ENCODE data around the gene CEP164. TPM values are rescaled to one million over a fixed set of nuclear protein-coding genes. Genes with fewer than 3 reads are reported as not detected.

Gene CEP164
- total RNA-seq, 1 experiment from 2014 or later, result 22.2 TPM

DNA sequence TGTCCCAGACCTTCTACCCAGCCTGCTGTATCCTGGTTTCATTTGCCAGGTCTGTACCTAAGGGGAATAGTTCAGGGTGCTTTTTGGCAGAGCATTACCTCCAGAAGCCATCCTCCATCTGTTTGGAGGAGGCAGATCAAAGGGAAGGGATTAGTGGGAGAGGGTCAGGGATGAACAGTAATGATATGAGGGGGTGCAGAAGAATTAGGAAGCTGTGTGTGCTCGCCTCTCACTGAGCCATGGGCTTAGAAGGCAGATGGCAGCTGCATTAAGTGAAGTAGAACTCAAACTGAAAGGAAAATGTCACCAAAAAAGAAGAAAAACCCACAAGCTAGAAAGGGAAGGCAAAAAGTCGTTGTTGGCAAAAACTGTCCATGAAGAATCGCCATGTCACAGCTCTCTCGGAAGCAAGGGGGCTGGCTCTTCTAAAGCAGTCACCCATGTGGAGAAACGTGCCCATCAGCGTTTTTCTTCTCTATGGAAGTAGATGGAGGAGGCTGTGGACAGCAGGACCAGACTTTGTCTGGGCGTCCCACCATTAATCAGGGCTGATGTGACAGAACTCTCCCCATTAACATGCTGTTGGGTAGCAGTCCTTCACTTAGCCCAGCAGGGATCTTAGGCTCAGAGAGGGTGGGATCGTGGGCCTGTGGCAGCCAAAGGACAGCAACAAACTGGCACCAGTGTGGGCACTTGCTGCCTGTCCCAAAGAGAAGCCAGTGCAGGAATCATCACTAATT is 46.8 kb downstream of the CEP164 start (continued):
- TF ChIP-seq SP1 (IDR thresholded peaks at IDR 0.05; ENCODE audit: low read depth), result no peak
- TF ChIP-seq SIN3A (IDR thresholded peaks at IDR 0.05; ENCODE audit: low read depth), result no peak
- no peak for TF ChIP-seq CBX3 (IDR thresholded peaks at IDR 0.05; ENCODE audit: low read depth)
- TF ChIP-seq TCF7L2 (IDR thresholded peaks at IDR 0.05; ENCODE audit: borderline replicate concordance, extremely low read depth, insufficient read depth, insufficient read length), result no peak
- TF ChIP-seq RAD21 (IDR thresholded peaks at IDR 0.05; ENCODE audit: low read depth), result no peak
- no peak for TF ChIP-seq YY1 (IDR thresholded peaks at IDR 0.05; ENCODE audit: extremely low read depth, insufficient replicate concordance, low read depth, low read length)
- TF ChIP-seq, protein P1, sequence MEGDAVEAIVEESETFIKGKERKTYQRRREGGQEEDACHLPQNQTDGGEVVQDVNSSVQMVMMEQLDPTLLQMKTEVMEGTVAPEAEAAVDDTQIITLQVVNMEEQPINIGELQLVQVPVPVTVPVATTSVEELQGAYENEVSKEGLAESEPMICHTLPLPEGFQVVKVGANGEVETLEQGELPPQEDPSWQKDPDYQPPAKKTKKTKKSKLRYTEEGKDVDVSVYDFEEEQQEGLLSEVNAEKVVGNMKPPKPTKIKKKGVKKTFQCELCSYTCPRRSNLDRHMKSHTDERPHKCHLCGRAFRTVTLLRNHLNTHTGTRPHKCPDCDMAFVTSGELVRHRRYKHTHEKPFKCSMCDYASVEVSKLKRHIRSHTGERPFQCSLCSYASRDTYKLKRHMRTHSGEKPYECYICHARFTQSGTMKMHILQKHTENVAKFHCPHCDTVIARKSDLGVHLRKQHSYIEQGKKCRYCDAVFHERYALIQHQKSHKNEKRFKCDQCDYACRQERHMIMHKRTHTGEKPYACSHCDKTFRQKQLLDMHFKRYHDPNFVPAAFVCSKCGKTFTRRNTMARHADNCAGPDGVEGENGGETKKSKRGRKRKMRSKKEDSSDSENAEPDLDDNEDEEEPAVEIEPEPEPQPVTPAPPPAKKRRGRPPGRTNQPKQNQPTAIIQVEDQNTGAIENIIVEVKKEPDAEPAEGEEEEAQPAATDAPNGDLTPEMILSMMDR (IDR thresholded peaks at IDR 0.05 in 2 of 3, conservative IDR thresholded peaks at IDR 0.05 in 1 of 3; ENCODE audit: borderline replicate concordance in 1 of 3, insufficient read depth in 1 of 3, low read depth in 2 of 3, low read length in 2 of 3), result no peak

DNA sequence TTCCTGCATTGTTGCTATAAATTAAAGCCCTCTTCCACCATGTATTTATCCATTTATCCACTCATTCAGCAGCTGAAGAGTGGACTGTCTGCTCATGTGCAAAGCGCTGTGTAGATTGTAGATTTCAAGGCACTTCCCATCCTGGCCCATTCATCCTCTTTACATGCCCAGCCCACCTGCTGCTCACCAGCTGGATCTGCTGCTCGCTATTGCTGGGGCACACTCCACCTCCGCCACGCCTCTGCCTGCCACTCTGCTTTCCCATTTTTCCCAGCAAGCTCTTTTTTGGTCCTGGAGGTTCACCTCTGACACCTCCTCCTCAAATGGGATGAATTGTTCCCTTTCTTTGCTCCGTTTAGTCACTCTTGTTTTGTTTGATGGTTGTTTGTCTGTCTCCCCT is 48.3 kb downstream of the CEP164 start:
- H3K9me2 ChIP-seq (ENCODE audit: insufficient read depth), result no peaks in the 10 kb centered on the region
- no peaks in the 10 kb centered on the region for H4K20me1 ChIP-seq (ENCODE audit: insufficient read depth)
- ChIA-PET POLR2A (no interaction called here), CTCF (no interaction called here), RAD21 (ENCODE audit: low non-redundant PET in 1 of 2, low total read pairs in 2 of 2, uncharacterized antibody in 2 of 2, unreplicated experiment in 2 of 2) (no interaction called here)
- no TSS peak for BruUV-seq (replicated peaks)
- H2AFZ ChIP-seq (ENCODE audit: low read depth, low read length, poor library complexity, severe bottlenecking), result no peak overlapping the region
- peaks cover 3 to 7% of the 10 kb centered on the region in 2 experiments; a peak in 3 of 4 replicates for H3K36me3 ChIP-seq (ENCODE audit: control insufficient read depth in 1 of 2, insufficient read depth in 2 of 2, low read length in 2 of 2)
- intact Hi-C loops (cut with micrococcal nuclease), result no loop called here
- no peaks in the 10 kb centered on the region for H3K4me1 ChIP-seq (ENCODE audit: control insufficient read depth in 1 of 2, insufficient read depth in 2 of 2, low read length in 2 of 2)
- H3K9ac ChIP-seq (ENCODE audit: low read length), result no peak overlapping the region
- DNase-seq (ENCODE audit: low read depth, low spot score) (no peak), ATAC-seq (no peak)
- no peak overlapping the region for H3K27ac ChIP-seq (ENCODE audit: low read depth, low read length)
- H3K4me2 ChIP-seq (ENCODE audit: low read length), result no peak overlapping the region
- H3K27me3 ChIP-seq (ENCODE audit: insufficient read depth, low read length), result no peaks in the 10 kb centered on the region
- H3K9me3 ChIP-seq (ENCODE audit: control insufficient read depth in 1 of 2, insufficient read depth in 1 of 2, low read depth in 1 of 2, low read length in 2 of 2), result no peaks in the 10 kb centered on the region
- H3K79me2 ChIP-seq (ENCODE audit: insufficient read depth, low read length), result no peaks in the 10 kb centered on the region
- H3K4me3 ChIP-seq (replicated peaks in 1 of 2; ENCODE audit: low read depth in 1 of 2, low read length in 2 of 2), result no peak overlapping the region
- TF ChIP-seq, protein P2, sequence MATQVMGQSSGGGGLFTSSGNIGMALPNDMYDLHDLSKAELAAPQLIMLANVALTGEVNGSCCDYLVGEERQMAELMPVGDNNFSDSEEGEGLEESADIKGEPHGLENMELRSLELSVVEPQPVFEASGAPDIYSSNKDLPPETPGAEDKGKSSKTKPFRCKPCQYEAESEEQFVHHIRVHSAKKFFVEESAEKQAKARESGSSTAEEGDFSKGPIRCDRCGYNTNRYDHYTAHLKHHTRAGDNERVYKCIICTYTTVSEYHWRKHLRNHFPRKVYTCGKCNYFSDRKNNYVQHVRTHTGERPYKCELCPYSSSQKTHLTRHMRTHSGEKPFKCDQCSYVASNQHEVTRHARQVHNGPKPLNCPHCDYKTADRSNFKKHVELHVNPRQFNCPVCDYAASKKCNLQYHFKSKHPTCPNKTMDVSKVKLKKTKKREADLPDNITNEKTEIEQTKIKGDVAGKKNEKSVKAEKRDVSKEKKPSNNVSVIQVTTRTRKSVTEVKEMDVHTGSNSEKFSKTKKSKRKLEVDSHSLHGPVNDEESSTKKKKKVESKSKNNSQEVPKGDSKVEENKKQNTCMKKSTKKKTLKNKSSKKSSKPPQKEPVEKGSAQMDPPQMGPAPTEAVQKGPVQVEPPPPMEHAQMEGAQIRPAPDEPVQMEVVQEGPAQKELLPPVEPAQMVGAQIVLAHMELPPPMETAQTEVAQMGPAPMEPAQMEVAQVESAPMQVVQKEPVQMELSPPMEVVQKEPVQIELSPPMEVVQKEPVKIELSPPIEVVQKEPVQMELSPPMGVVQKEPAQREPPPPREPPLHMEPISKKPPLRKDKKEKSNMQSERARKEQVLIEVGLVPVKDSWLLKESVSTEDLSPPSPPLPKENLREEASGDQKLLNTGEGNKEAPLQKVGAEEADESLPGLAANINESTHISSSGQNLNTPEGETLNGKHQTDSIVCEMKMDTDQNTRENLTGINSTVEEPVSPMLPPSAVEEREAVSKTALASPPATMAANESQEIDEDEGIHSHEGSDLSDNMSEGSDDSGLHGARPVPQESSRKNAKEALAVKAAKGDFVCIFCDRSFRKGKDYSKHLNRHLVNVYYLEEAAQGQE (IDR thresholded peaks at IDR 0.05; ENCODE audit: low read depth), result no peak
- TF ChIP-seq ZNF274 (IDR thresholded peaks at IDR 0.05; ENCODE audit: low read depth, low read length) (no peak), EGR1 (IDR thresholded peaks at IDR 0.05; ENCODE audit: low read depth) (no peak), RAD21 (IDR thresholded peaks at IDR 0.05; ENCODE audit: low read depth) (no peak), ZFX (IDR thresholded peaks at IDR 0.05) (no peak), SIN3A (IDR thresholded peaks at IDR 0.05; ENCODE audit: low read depth) (no peak), POLR2A (IDR thresholded peaks at IDR 0.05; ENCODE audit: borderline replicate concordance, extremely low read depth, insufficient read depth, insufficient read length) (no peak), CBX3 (IDR thresholded peaks at IDR 0.05; ENCODE audit: low read depth) (no peak)
- TF ChIP-seq, protein P1 (IDR thresholded peaks at IDR 0.05 in 2 of 3, conservative IDR thresholded peaks at IDR 0.05 in 1 of 3; ENCODE audit: borderline replicate concordance in 1 of 3, insufficient read depth in 1 of 3, low read depth in 2 of 3, low read length in 2 of 3), result no peak
- TF ChIP-seq, protein P3, sequence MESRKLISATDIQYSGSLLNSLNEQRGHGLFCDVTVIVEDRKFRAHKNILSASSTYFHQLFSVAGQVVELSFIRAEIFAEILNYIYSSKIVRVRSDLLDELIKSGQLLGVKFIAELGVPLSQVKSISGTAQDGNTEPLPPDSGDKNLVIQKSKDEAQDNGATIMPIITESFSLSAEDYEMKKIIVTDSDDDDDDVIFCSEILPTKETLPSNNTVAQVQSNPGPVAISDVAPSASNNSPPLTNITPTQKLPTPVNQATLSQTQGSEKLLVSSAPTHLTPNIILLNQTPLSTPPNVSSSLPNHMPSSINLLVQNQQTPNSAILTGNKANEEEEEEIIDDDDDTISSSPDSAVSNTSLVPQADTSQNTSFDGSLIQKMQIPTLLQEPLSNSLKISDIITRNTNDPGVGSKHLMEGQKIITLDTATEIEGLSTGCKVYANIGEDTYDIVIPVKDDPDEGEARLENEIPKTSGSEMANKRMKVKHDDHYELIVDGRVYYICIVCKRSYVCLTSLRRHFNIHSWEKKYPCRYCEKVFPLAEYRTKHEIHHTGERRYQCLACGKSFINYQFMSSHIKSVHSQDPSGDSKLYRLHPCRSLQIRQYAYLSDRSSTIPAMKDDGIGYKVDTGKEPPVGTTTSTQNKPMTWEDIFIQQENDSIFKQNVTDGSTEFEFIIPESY (IDR thresholded peaks at IDR 0.05; ENCODE audit: extremely low read depth, insufficient replicate concordance, low read length), result no peak
